ENCODE measurements around the gene C2orf92. TPM values are rescaled to one million over a fixed set of nuclear protein-coding genes. Genes with fewer than 3 reads are reported as not detected.

Gene C2orf92
- polyA plus RNA-seq, 3 donors = 7.9 TPM; not detected in 2

GRCh38 chr2:97739893-97740245 lies 70.4 kb downstream of the C2orf92 start:
- no CpG with 5 or more reads among the region's 5 CpGs for WGBS (ENCODE audit: insufficient coverage)
- Histone ChIP-seq H3K9ac (ENCODE audit: insufficient read depth, low read length, poor library complexity, severe bottlenecking) (no peak overlapping the region), H4K20me1 (ENCODE audit: insufficient read depth, low read length) (no peaks in the 10 kb centered on the region), H3K27me3 (ENCODE audit: control insufficient read depth in 2 of 2, insufficient read depth in 2 of 2, low read length in 2 of 2) (no peaks in the 10 kb centered on the region), H3K79me2 (ENCODE audit: insufficient read depth, low read length) (no peaks in the 10 kb centered on the region), H2AFZ (ENCODE audit: insufficient read depth, low read depth, low read length, poor library complexity, severe bottlenecking) (no peak overlapping the region), H3K36me3 (replicated peaks in 1 of 2; ENCODE audit: control insufficient read depth in 1 of 2, insufficient read depth in 2 of 2, low read length in 2 of 2) (peaks cover 3 to 10% of the 10 kb centered on the region in 2 donors), H3K9me3 (replicated peaks in 1 of 2; ENCODE audit: control insufficient read depth in 1 of 2, insufficient read depth in 1 of 2, low read length in 2 of 2) (no peaks in the 10 kb centered on the region), H3K4me3 (replicated peaks in 1 of 3; ENCODE audit: low read depth in 2 of 3, low read length in 3 of 3) (no peak overlapping the region), H3K4me2 (replicated peaks; ENCODE audit: extremely low read depth, low read length, poor library complexity, severe bottlenecking) (no peak overlapping the region), H3K4me1 (ENCODE audit: control insufficient read depth in 1 of 2, insufficient read depth in 2 of 2, low read length in 2 of 2) (peaks cover 7% of the 10 kb centered on the region in 2 donors), H3K27ac (ENCODE audit: low read depth in 1 of 2, low read length in 2 of 2) (no peak overlapping the region)
- Mint-ChIP-seq H3K4me3 (no peak overlapping the region), H3K9me3 (peaks cover 0 to 3% (median 0%) of the 10 kb centered on the region in 7 donors), H3K4me1 (peaks cover 17% of the 10 kb centered on the region), H3K27ac (no peak overlapping the region), H3K36me3 (peaks cover 12 to 14% of the 10 kb centered on the region in 2 donors), H3K27me3 (ENCODE audit: low read depth in 3 of 3) (peaks cover 1 to 8% (median 5%) of the 10 kb centered on the region in 3 donors)
- intact Hi-C loops (cut with micrococcal nuclease) = loop anchor here in 1 of 2 donors (10.0 kb wide), 1 partner anchor 645 kb away; no protein-coding TSS in a partner anchor
- no peak for DNase-seq
- TF ChIP-seq CTCF (IDR thresholded peaks at IDR 0.05) = no peak

GRCh38 chr2:97740590-97741182 lies 71.2 kb downstream of the C2orf92 start:
- no peak overlapping the region for H3K27ac Mint-ChIP-seq
- H3K27me3 Mint-ChIP-seq (ENCODE audit: low read depth in 3 of 3) = peaks cover 1 to 8% (median 5%) of the 10 kb centered on the region in 3 donors
- H3K27me3 ChIP-seq (ENCODE audit: control insufficient read depth in 2 of 2, insufficient read depth in 2 of 2, low read length in 2 of 2) = no peaks in the 10 kb centered on the region
- H3K4me2 ChIP-seq (replicated peaks; ENCODE audit: extremely low read depth, low read length, poor library complexity, severe bottlenecking) = no peak overlapping the region
- H3K9ac ChIP-seq (ENCODE audit: insufficient read depth, low read length, poor library complexity, severe bottlenecking) = no peak overlapping the region
- H2AFZ ChIP-seq (ENCODE audit: insufficient read depth, low read depth, low read length, poor library complexity, severe bottlenecking) = no peak overlapping the region
- TF ChIP-seq CTCF (IDR thresholded peaks at IDR 0.05) = peak; percentile 89
- intact Hi-C loops (cut with micrococcal nuclease) = loop anchor here in 1 of 2 donors (10.0 kb wide), 1 partner anchor 644 kb away; no protein-coding TSS in a partner anchor
- H3K4me3 ChIP-seq (replicated peaks in 1 of 3; ENCODE audit: low read depth in 2 of 3, low read length in 3 of 3) = no peak overlapping the region
- H3K4me1 Mint-ChIP-seq = peaks cover 20% of the 10 kb centered on the region
- no peaks in the 10 kb centered on the region for H3K9me3 ChIP-seq (replicated peaks in 1 of 2; ENCODE audit: control insufficient read depth in 1 of 2, insufficient read depth in 1 of 2, low read length in 2 of 2)
- no peaks in the 10 kb centered on the region for H3K79me2 ChIP-seq (ENCODE audit: insufficient read depth, low read length)
- peak; percentile 27 to 44 (median 43) for DNase-seq
- H3K36me3 ChIP-seq (replicated peaks in 1 of 2; ENCODE audit: control insufficient read depth in 1 of 2, insufficient read depth in 2 of 2, low read length in 2 of 2) = peaks cover 3 to 10% of the 10 kb centered on the region in 2 donors
- 44% methylated on average over 17 of the region's 19 CpGs for WGBS (ENCODE audit: insufficient coverage)
- no peak overlapping the region for H3K27ac ChIP-seq (ENCODE audit: low read depth in 1 of 2, low read length in 2 of 2)
- peaks cover 0 to 3% (median 0%) of the 10 kb centered on the region in 7 donors for H3K9me3 Mint-ChIP-seq
- no peak overlapping the region for H3K4me3 Mint-ChIP-seq
- H4K20me1 ChIP-seq (ENCODE audit: insufficient read depth, low read length) = no peaks in the 10 kb centered on the region
- H3K36me3 Mint-ChIP-seq = peaks cover 12 to 14% of the 10 kb centered on the region in 2 donors
- H3K4me1 ChIP-seq (ENCODE audit: control insufficient read depth in 1 of 2, insufficient read depth in 2 of 2, low read length in 2 of 2) = peaks cover 7% of the 10 kb centered on the region in 2 donors
